Subcutaneous abdominal adipose tissue (tissue), 5 donors: ENCODE data around the gene FBXO41.

ENCODE experiments used
- H3K27ac ChIP-seq: one replicate; pipeline ENCODE4 v1.7.0; 2013; ENCODE audit warnings: low read depth, mild to moderate bottlenecking, inconsistent platforms, low read length, moderate library complexity
- H3K27me3 ChIP-seq, 5 donors: one replicate each; pipeline ENCODE4 v1.7.0; 2013; ENCODE audit warnings: low read length in 5 of 5, inconsistent platforms in 1 of 5; ENCODE audit not compliant: control insufficient read depth in 5 of 5, insufficient read depth in 4 of 5
- H3K36me3 ChIP-seq, 5 donors: one replicate each; pipeline ENCODE4 v1.7.0; 2013; ENCODE audit warnings: low read length in 5 of 5; ENCODE audit not compliant: control insufficient read depth in 5 of 5, insufficient read depth in 5 of 5
- H3K4me1 ChIP-seq, 5 donors: one replicate each; pipeline ENCODE4 v1.7.0; 2013; ENCODE audit warnings: low read length in 5 of 5, mild to moderate bottlenecking in 3 of 5, moderate library complexity in 1 of 5; ENCODE audit not compliant: control insufficient read depth in 5 of 5, insufficient read depth in 5 of 5
- H3K4me3 ChIP-seq, 5 donors: one replicate each; pipeline ENCODE4 v1.7.0; 2013; ENCODE audit warnings: low read length in 5 of 5, low read depth in 1 of 5
- H3K9ac ChIP-seq, 5 donors: one replicate each; pipeline ENCODE4 v1.7.0; 2013; ENCODE audit warnings: low read length in 5 of 5, mild to moderate bottlenecking in 4 of 5, moderate library complexity in 3 of 5
- H3K9me3 ChIP-seq, 5 donors: one replicate each; pipeline ENCODE4 v1.7.0; 2013; ENCODE audit warnings: low read length in 5 of 5; ENCODE audit not compliant: control insufficient read depth in 5 of 5
- donor health status: healthy.
- donor health status: healthy.
- donor health status: healthy.
- donor health status: healthy.
- donor health status: healthy.

The FBXO41 gene

GRCh38 chr2:73208258-73208657, 76.0 kb downstream of the FBXO41 start:
- H3K9ac ChIP-seq = no peak overlapping the region
- H3K27ac ChIP-seq = no peak overlapping the region
- no peaks in the 10 kb centered on the region for H3K36me3 ChIP-seq
- no peaks in the 10 kb centered on the region for H3K9me3 ChIP-seq
- H3K4me3 ChIP-seq = no peak overlapping the region
- H3K27me3 ChIP-seq = peaks cover 4 to 13% (median 8%) of the 10 kb centered on the region in 5 donors
- H3K4me1 ChIP-seq = peaks cover 0 to 12% (median 10%) of the 10 kb centered on the region in 5 donors

- peaks cover 0 to 17% (median 16%) of the 10 kb centered on the region in 5 donors for H3K4me1 ChIP-seq
- H3K27me3 ChIP-seq = peaks cover 13 to 31% (median 22%) of the 10 kb centered on the region in 5 donors
- no peaks in the 10 kb centered on the region for H3K36me3 ChIP-seq
- H3K9ac ChIP-seq = no peak overlapping the region
- no peak overlapping the region for H3K27ac ChIP-seq
- H3K4me3 ChIP-seq = no peak overlapping the region
- no peaks in the 10 kb centered on the region for H3K9me3 ChIP-seq
Measured at GRCh38 chr2:73205611-73206010, 78.7 kb downstream of the FBXO41 start.
